HUES48 (cell line): ENCODE data around the gene TP73.
A peak's percentile ranks its signal among the peaks of the same experiment; 100 is the strongest.

ENCODE experiments used
- H3K27ac ChIP-seq: one replicate; pipeline ENCODE4 v1.7.0; 2013; ENCODE audit warnings: low read depth, low read length, inconsistent platforms
- H3K27me3 ChIP-seq: 2 replicates; pipeline ENCODE4 v1.6.1; 2013; ENCODE audit warnings: mild to moderate bottlenecking, low read length; ENCODE audit not compliant: control insufficient read depth, insufficient read depth
- H3K36me3 ChIP-seq: 2 replicates; pipeline ENCODE4 v1.6.1; 2013; ENCODE audit warnings: low read length; ENCODE audit not compliant: control insufficient read depth, insufficient read depth
- H3K4me1 ChIP-seq: 2 replicates; pipeline ENCODE4 v1.6.1; 2013; ENCODE audit warnings: mild to moderate bottlenecking, low read length; ENCODE audit not compliant: control insufficient read depth, insufficient read depth
- H3K4me3 ChIP-seq: 2 replicates; pipeline ENCODE4 v1.5.1; 2013; ENCODE audit warnings: mild to moderate bottlenecking, low read depth, low read length
- H3K9ac ChIP-seq: 2 replicates; pipeline ENCODE4 v1.6.1; 2013; ENCODE audit warnings: mild to moderate bottlenecking, low read depth, low read length, moderate library complexity
- H3K9me3 ChIP-seq: 2 replicates; pipeline ENCODE4 v1.6.1; 2013; ENCODE audit warnings: low read length; ENCODE audit not compliant: control insufficient read depth, insufficient read depth

TP73 gene

GRCh38 chr1:3727042-3727824, 74.9 kb downstream of the TP73 start:
- Histone ChIP-seq H3K27me3 (0 out of 2 replicates have a peak, but pooled peaks cover 4% of the 10 kb centered on the region), H3K9me3 (no peaks in the 10 kb centered on the region), H3K4me1 (no peaks in the 10 kb centered on the region), H3K4me3 (no peak overlapping the region), H3K27ac (no peak overlapping the region), H3K36me3 (no peaks in the 10 kb centered on the region), H3K9ac (no peak overlapping the region)

- Histone ChIP-seq H3K9me3 (no peaks in the 10 kb centered on the region), H3K4me3 (no peak overlapping the region), H3K27me3 (0 out of 2 replicates have a peak, but pooled peaks cover 4% of the 10 kb centered on the region), H3K36me3 (no peaks in the 10 kb centered on the region), H3K9ac (no peak overlapping the region), H3K4me1 (no peaks in the 10 kb centered on the region; the same call in 1 of the 2 replicates), H3K27ac (no peak overlapping the region)
These were observed 75.8 kb downstream of the TP73 start for GRCh38 chr1:3727825-3728776.

GRCh38 chr1:3729594-3730542, 77.6 kb downstream of the TP73 start:
- Histone ChIP-seq H3K9me3 (no peaks in the 10 kb centered on the region), H3K27me3 (0 out of 2 replicates have a peak, but pooled peaks cover 4% of the 10 kb centered on the region), H3K27ac (no peak overlapping the region), H3K9ac (no peak overlapping the region), H3K4me3 (no peak overlapping the region), H3K36me3 (no peaks in the 10 kb centered on the region), H3K4me1 (no peaks in the 10 kb centered on the region; the same call in 1 of the 2 replicates)

- Histone ChIP-seq H3K27ac (no peak overlapping the region), H3K9ac (no peak overlapping the region), H3K36me3 (peaks cover 3% of the 10 kb centered on the region; the same call in 1 of the 2 replicates), H3K27me3 (0 out of 2 replicates have a peak, but pooled peaks cover 4% of the 10 kb centered on the region), H3K4me3 (no peak overlapping the region), H3K9me3 (no peaks in the 10 kb centered on the region), H3K4me1 (no peaks in the 10 kb centered on the region; the same call in 1 of the 2 replicates)
These were observed 78.4 kb downstream of the TP73 start for GRCh38 chr1:3730543-3731247.

GRCh38 chr1:3731583-3732433, 79.5 kb downstream of the TP73 start:
- Histone ChIP-seq H3K9ac (no peak overlapping the region), H3K27me3 (0 out of 2 replicates have a peak, but pooled peaks cover 4% of the 10 kb centered on the region), H3K9me3 (no peaks in the 10 kb centered on the region), H3K27ac (no peak overlapping the region), H3K36me3 (peaks cover 14% of the 10 kb centered on the region), H3K4me1 (no peaks in the 10 kb centered on the region; the same call in 1 of the 2 replicates), H3K4me3 (no peak overlapping the region)

- Histone ChIP-seq H3K27ac (no peak overlapping the region), H3K27me3 (0 out of 2 replicates have a peak, but pooled peaks cover 4% of the 10 kb centered on the region), H3K9ac (no peak overlapping the region), H3K36me3 (peaks cover 20% of the 10 kb centered on the region), H3K9me3 (no peaks in the 10 kb centered on the region), H3K4me3 (peak overlapping the region; percentile 34; the same call in 1 of the 2 replicates), H3K4me1 (no peaks in the 10 kb centered on the region; the same call in 1 of the 2 replicates)
These were observed 80.2 kb downstream of the TP73 start for GRCh38 chr1:3732434-3733093.

GRCh38 chr1:3733094-3733882, 81.0 kb downstream of the TP73 start:
- peaks cover 27% of the 10 kb centered on the region for H3K36me3 ChIP-seq
- H3K4me1 ChIP-seq: no peaks in the 10 kb centered on the region; the same call in 1 of the 2 replicates
- no peaks in the 10 kb centered on the region for H3K9me3 ChIP-seq
- H3K27ac ChIP-seq: no peak overlapping the region
- H3K9ac ChIP-seq: no peak overlapping the region
- H3K27me3 ChIP-seq: 0 out of 2 replicates have a peak, but pooled peaks cover 4% of the 10 kb centered on the region
- peak overlapping the region; percentile 34; the same call in 1 of the 2 replicates for H3K4me3 ChIP-seq

- 0 out of 2 replicates have a peak, but pooled peaks cover 1% of the 10 kb centered on the region for H3K27me3 ChIP-seq
- no peaks in the 10 kb centered on the region; the same call in 1 of the 2 replicates for H3K4me1 ChIP-seq
- no peak overlapping the region for H3K9ac ChIP-seq
- H3K36me3 ChIP-seq: peaks cover 34% of the 10 kb centered on the region
- no peak overlapping the region for H3K4me3 ChIP-seq
- no peaks in the 10 kb centered on the region for H3K9me3 ChIP-seq
- no peak overlapping the region for H3K27ac ChIP-seq
These were observed 81.7 kb downstream of the TP73 start for GRCh38 chr1:3733883-3734589.
